Endodermal cell (in vitro differentiated cells): ENCODE results near the gene LIG1. TPM values are rescaled to one million over a fixed set of nuclear protein-coding genes. Genes with fewer than 3 reads are reported as not detected.

Experiments used
- DNase-seq: peaks from one replicate; pipeline ENCODE4 v3.0.0-alpha.2; 2017
- H3K27ac ChIP-seq: 2 replicates; pipeline ENCODE4 v1.5.1; 2013; ENCODE audit warnings: mild to moderate bottlenecking, low read depth, low read length, moderate library complexity
- H3K27me3 ChIP-seq: 2 replicates; pipeline ENCODE4 v1.6.1; 2013; ENCODE audit warnings: mild to moderate bottlenecking, low read length, moderate library complexity; ENCODE audit not compliant: insufficient read depth, control insufficient read depth, poor library complexity, severe bottlenecking
- H3K36me3 ChIP-seq: 2 replicates; pipeline ENCODE4 v1.7.0; 2013; ENCODE audit warnings: mild to moderate bottlenecking, low read length, moderate library complexity; ENCODE audit not compliant: control insufficient read depth, insufficient read depth
- H3K4me1 ChIP-seq: one replicate; pipeline ENCODE4 v1.7.0; 2013; ENCODE audit warnings: low read length; ENCODE audit not compliant: control insufficient read depth, insufficient read depth
- H3K4me3 ChIP-seq: 2 replicates; pipeline ENCODE4 v1.5.1; 2013; ENCODE audit warnings: mild to moderate bottlenecking, low read length, moderate library complexity
- H3K9ac ChIP-seq: 2 replicates; pipeline ENCODE4 v1.6.1; 2013; ENCODE audit warnings: mild to moderate bottlenecking, low read length, moderate library complexity; ENCODE audit not compliant: poor library complexity, severe bottlenecking; ENCODE audit errors: extremely low read depth
- H3K9me3 ChIP-seq: 2 replicates; pipeline ENCODE4 v1.6.1; 2013; ENCODE audit warnings: mild to moderate bottlenecking, low read length, moderate library complexity; ENCODE audit not compliant: control insufficient read depth
- H3K27ac Mint-ChIP-seq: 2 replicates; pipeline ENCODE4 v1.8.0; 2020; ENCODE audit warnings: mixed read lengths
- H3K27me3 Mint-ChIP-seq: 2 replicates; pipeline ENCODE4 v1.8.0; 2021; ENCODE audit warnings: mild to moderate bottlenecking, mixed read lengths; ENCODE audit not compliant: insufficient read depth
- H3K36me3 Mint-ChIP-seq: 2 replicates; pipeline ENCODE4 v1.8.0; 2020; ENCODE audit warnings: low read depth, mixed read lengths
- H3K4me1 Mint-ChIP-seq: 2 replicates; pipeline ENCODE4 v1.8.0; 2020; ENCODE audit warnings: mixed read lengths
- H3K4me3 Mint-ChIP-seq: 2 replicates; pipeline ENCODE4 v1.8.0; 2020; ENCODE audit warnings: mild to moderate bottlenecking, moderate library complexity, mixed read lengths
- H3K9me3 Mint-ChIP-seq: 2 replicates; pipeline ENCODE4 v1.8.0; 2020; ENCODE audit warnings: mild to moderate bottlenecking, mixed read lengths
- CTCF ChIP-seq: fragments of 200-600 bp; sonication (generic); conservative IDR thresholded peaks from 2 replicates; pipeline ENCODE4 v1.5.0; 2021; ENCODE audit warnings: antibody characterized with exemption, mild to moderate bottlenecking
- WGBS, 2 experiments: methylation state at CpG; one replicate each; pipeline versions ENCODE4 v1.1.5 to v1.1.7; 2013; ENCODE audit warnings: missing lambda C conversion rate in 2 of 2, mixed read lengths in 1 of 2; ENCODE audit not compliant: insufficient coverage in 1 of 2, insufficient read length in 1 of 2; 5-methylcytosine and 5-hydroxymethylcytosine counted together
- total RNA-seq, 2 donors: library from RNA; stranded (reverse); fragmentation: NEBNext Ultra II Directional in 1 of 2; extraction: Animal tissue kit (Norgen Biotek cat#: 25700) in 1 of 2; gene quantifications; 2 replicates in 1 of 2; 3 replicates in 1 of 2; pipeline ENCODE4 v1.2.1, GENCODE V29; 2021

LIG1 gene
- total RNA-seq, 2 donors from 2014 or later, result 91.6 to 117 TPM

DNA sequence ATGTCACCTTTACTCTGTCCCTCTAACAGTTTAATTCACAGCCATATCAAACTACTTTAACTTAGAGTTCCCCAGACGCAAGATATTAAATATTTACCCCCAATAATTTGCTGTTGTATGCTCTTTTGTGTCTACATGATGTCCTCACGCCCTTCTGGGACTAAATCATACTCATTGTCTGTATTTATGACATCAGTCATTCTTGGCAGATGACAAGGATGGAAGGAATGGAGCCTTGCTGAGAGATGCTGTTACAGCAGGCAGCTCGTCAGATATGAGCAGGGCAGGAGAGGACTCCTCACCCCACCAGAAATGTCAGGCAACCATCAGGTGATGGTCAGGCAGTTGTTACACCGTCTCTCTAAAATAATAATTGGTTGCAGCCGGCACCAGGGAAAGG, 43.8 kb upstream of the LIG1 start:
- no peak overlapping the region for H3K27ac ChIP-seq
- DNase-seq, result no peak
- no peaks in the 10 kb centered on the region for H3K27me3 ChIP-seq
- no peak overlapping the region for H3K4me3 Mint-ChIP-seq
- peaks cover 4% of the 10 kb centered on the region for H3K4me1 ChIP-seq
- TF ChIP-seq CTCF, result no peak
- H3K9me3 Mint-ChIP-seq, result no peaks in the 10 kb centered on the region
- no peak overlapping the region for H3K9ac ChIP-seq
- H3K9me3 ChIP-seq, result no peaks in the 10 kb centered on the region
- H3K27me3 Mint-ChIP-seq, result no peaks in the 10 kb centered on the region
- peaks cover 8% of the 10 kb centered on the region for H3K36me3 Mint-ChIP-seq
- no peak overlapping the region for H3K4me3 ChIP-seq
- peaks cover 14% of the 10 kb centered on the region for H3K4me1 Mint-ChIP-seq
- WGBS, 2 experiments, result 90 to 94% methylated on average over 4 to 5 of the region's 5 CpGs
- H3K27ac Mint-ChIP-seq, result no peak overlapping the region
- H3K36me3 ChIP-seq, result no peaks in the 10 kb centered on the region

GRCh38 chr19:48210005-48210404, 39.9 kb upstream of the LIG1 start:
- no peak overlapping the region for H3K4me3 ChIP-seq
- Mint-ChIP-seq H3K27me3 (no peaks in the 10 kb centered on the region), H3K27ac (no peak overlapping the region), H3K4me3 (no peak overlapping the region), H3K36me3 (peaks cover under 1% of the 10 kb centered on the region), H3K4me1 (no peaks in the 10 kb centered on the region), H3K9me3 (no peaks in the 10 kb centered on the region)
- H3K4me1 ChIP-seq, result no peaks in the 10 kb centered on the region
- peaks cover 3% of the 10 kb centered on the region for H3K36me3 ChIP-seq
- no peaks in the 10 kb centered on the region for H3K9me3 ChIP-seq
- no peak overlapping the region for H3K9ac ChIP-seq
- no peaks in the 10 kb centered on the region for H3K27me3 ChIP-seq
- TF ChIP-seq CTCF, result no peak
- no peak for DNase-seq
- WGBS, 2 experiments, result 80 to 100% methylated on average over 1 to 2 of the region's 3 CpGs
- H3K27ac ChIP-seq, result no peak overlapping the region

- Mint-ChIP-seq H3K27me3 (no peaks in the 10 kb centered on the region), H3K4me1 (no peaks in the 10 kb centered on the region), H3K9me3 (no peaks in the 10 kb centered on the region), H3K4me3 (no peak overlapping the region), H3K36me3 (no peaks in the 10 kb centered on the region), H3K27ac (no peak overlapping the region)
- TF ChIP-seq CTCF, result no peak
- Histone ChIP-seq H3K4me1 (peaks cover 2% of the 10 kb centered on the region), H3K9ac (no peak overlapping the region), H3K36me3 (peaks cover 3% of the 10 kb centered on the region), H3K27ac (no peak overlapping the region), H3K9me3 (no peaks in the 10 kb centered on the region), H3K4me3 (no peak overlapping the region), H3K27me3 (no peaks in the 10 kb centered on the region)
- DNase-seq, result no peak
- 94 to 98% methylated on average over 8 to 9 of the region's 9 CpGs for WGBS, 2 experiments
Observed at GRCh38 chr19:48206397-48207093, 36.4 kb upstream of the LIG1 start.
